Stimulated activated CD4-positive, alpha-beta T cell treated with anti-CD3 and anti-CD28 coated beads, Interleukin-4, amount 100 ng/mL, for 4 hours (primary cell): Measurements from ENCODE around the gene BARHL1.

Source experiments
- DNase-seq, 2 experiments: peaks; one replicate each; pipeline ENCODE4 v3.0.0-alpha.2; 2020

BARHL1 gene

GRCh38 chr9:132582276-132582785 lies at the start of gene BARHL1:
BARHL1 (plus strand) TSS chr9:132582606; CDS start chr9:132582798, 192 bp downstream.
- no peak for DNase-seq

- no peak for DNase-seq
Measured at GRCh38 chr9:132534832-132535231, 47.6 kb upstream of the BARHL1 start.

- no peak for DNase-seq
Measured at GRCh38 chr9:132536124-132536523, 46.3 kb upstream of the BARHL1 start.

GRCh38 chr9:132537352-132537751 lies 45.1 kb upstream of the BARHL1 start:
- no peak for DNase-seq

- no peak for DNase-seq
Measured at GRCh38 chr9:132538071-132538470, 44.3 kb upstream of the BARHL1 start.

- no peak for DNase-seq
Measured at GRCh38 chr9:132539096-132539495, 43.3 kb upstream of the BARHL1 start.

GRCh38 chr9:132541051-132541450 lies 41.4 kb upstream of the BARHL1 start:
- no peak for DNase-seq

GRCh38 chr9:132541870-132542830 lies 40.3 kb upstream of the BARHL1 start:
- DNase-seq, result no peak

GRCh38 chr9:132543251-132543650 lies 39.2 kb upstream of the BARHL1 start:
- no peak for DNase-seq

- DNase-seq, result no peak
Measured at GRCh38 chr9:132543960-132544359, 38.4 kb upstream of the BARHL1 start.

GRCh38 chr9:132545578-132545977 lies 36.8 kb upstream of the BARHL1 start:
- DNase-seq, result no peak

- no peak for DNase-seq
Measured at GRCh38 chr9:132546148-132547051, 36.0 kb upstream of the BARHL1 start.

GRCh38 chr9:132547052-132547431 lies 35.4 kb upstream of the BARHL1 start:
- DNase-seq, result no peak

GRCh38 chr9:132547436-132547835 lies 35.0 kb upstream of the BARHL1 start:
- DNase-seq, result no peak

GRCh38 chr9:132547976-132548730 lies 34.3 kb upstream of the BARHL1 start:
- DNase-seq, result no peak

- no peak for DNase-seq
Measured at GRCh38 chr9:132548751-132549640, 33.4 kb upstream of the BARHL1 start.

GRCh38 chr9:132551556-132551955 lies 30.9 kb upstream of the BARHL1 start:
- DNase-seq, result no peak

GRCh38 chr9:132552041-132552440 lies 30.4 kb upstream of the BARHL1 start:
- DNase-seq, result no peak

- DNase-seq, result no peak
Measured at GRCh38 chr9:132554755-132555154, 27.7 kb upstream of the BARHL1 start.

GRCh38 chr9:132555528-132555927 lies 26.9 kb upstream of the BARHL1 start:
- DNase-seq, result no peak

- no peak for DNase-seq
Measured at GRCh38 chr9:132556235-132556634, 26.2 kb upstream of the BARHL1 start.

- no peak for DNase-seq
Measured at GRCh38 chr9:132556714-132557113, 25.7 kb upstream of the BARHL1 start.
